SH-SY5Y (cell line): ENCODE data around the gene ERVV-1.

Experiments used
- GATA2 ChIP-seq: IDR thresholded peaks from 2 replicates; pipeline ENCODE4 v1.6.1; 2011; ENCODE audit warnings: mild to moderate bottlenecking, low read depth, low read length
- GATA3 ChIP-seq: IDR thresholded peaks from 2 replicates; pipeline ENCODE4 v1.6.1; 2011; ENCODE audit warnings: low read depth, mild to moderate bottlenecking, low read length, moderate library complexity

GRCh38 chr19:53019684-53020083, 6.0 kb downstream of the ERVV-1 start:
- TF ChIP-seq GATA3 (no peak), GATA2 (no peak)
